Body of pancreas (tissue), 4 donors: Measurements from ENCODE around the gene S100Z. TPM values are rescaled to one million over a fixed set of nuclear protein-coding genes. Genes with fewer than 3 reads are reported as not detected.
"Not testable (repeated sequence)": the region's sequence is repeated elsewhere in the genome, so short reads cannot be mapped to it uniquely, and the experiment has no call there.

Experiments used
- ATAC-seq: fragments of 150-250 bp; one replicate; pipeline ENCODE4 v1.9.1; 2016
- DNase-seq, 4 donors: peaks; one replicate each; pipeline ENCODE4 v3.0.0-alpha.2; 2019
- H3K27ac ChIP-seq, 4 donors: fragments of 200-600 bp; sonication (generic); 1 replicate in 3 of 4; 2 replicates in 1 of 4; pipeline versions ENCODE4 v1.5.1 to v1.6.1; 2016 to 2019; ENCODE audit warnings: mild to moderate bottlenecking in 1 of 4, mixed read lengths in 1 of 4, moderate library complexity in 1 of 4
- H3K27me3 ChIP-seq, 2 donors: fragments of 200-600 bp; sonication (generic); one replicate each; pipeline ENCODE4 v1.6.0; 2016; ENCODE audit warnings: mild to moderate bottlenecking in 1 of 2
- H3K36me3 ChIP-seq, 2 donors: fragments of 200-600 bp; sonication (generic); replicated peaks in 1 of 2; 2 replicates each; pipeline ENCODE4 v1.5.1; 2016; ENCODE audit warnings: low read depth in 2 of 2; ENCODE audit not compliant: insufficient read depth in 1 of 2
- H3K4me1 ChIP-seq: fragments of 200-600 bp; sonication (generic); one replicate; pipeline ENCODE4 v1.6.0; 2016
- H3K4me3 ChIP-seq, 2 donors: fragments of 200-600 bp; sonication (generic); 1 replicate in 1 of 2; 2 replicates in 1 of 2; pipeline ENCODE4 v1.5.1; 2016 to 2019
- H3K9me3 ChIP-seq, 3 donors: fragments of 200-600 bp; sonication (generic); 1 replicate in 2 of 3; 2 replicates in 1 of 3; pipeline ENCODE4 v1.5.1; 2016
- POLR2A ChIP-seq, 3 donors: fragments of 450-650 bp; IDR thresholded peaks; one replicate each; pipeline ENCODE4 v1.6.1; 2016; ENCODE audit warnings: antibody characterized with exemption in 3 of 3, mild to moderate bottlenecking in 2 of 3
- WGBS, 2 donors: methylation state at CpG; one replicate each; pipeline ENCODE4 v1.1.5; 2017; 5-methylcytosine and 5-hydroxymethylcytosine counted together
- intact Hi-C: fragments of 100-400 bp; cut with DNase I; formaldehyde crosslinking; loops from one replicate; pipeline ENCODE4 v1.15.1; 2023
- total RNA-seq, 2 donors: library from RNA; depleted of rRNA; stranded (reverse); fragments of >200 nt; gene quantifications; one replicate each; pipeline ENCODE4 v1.1.0, GENCODE V29; 2016
- TF ChIP-seq, protein P1 (sequence below), 7 experiments: fragments of 450-650 bp in 4 of 7; fragments of 200-600 bp in 3 of 7; sonication (generic) in 3 of 7; IDR thresholded peaks; one replicate each; pipeline ENCODE4 v1.5.1; 2016 to 2019; ENCODE audit warnings: antibody characterized with exemption in 7 of 7

Gene S100Z
- total RNA-seq, 2 donors from 2014 or later: not detected

DNA sequence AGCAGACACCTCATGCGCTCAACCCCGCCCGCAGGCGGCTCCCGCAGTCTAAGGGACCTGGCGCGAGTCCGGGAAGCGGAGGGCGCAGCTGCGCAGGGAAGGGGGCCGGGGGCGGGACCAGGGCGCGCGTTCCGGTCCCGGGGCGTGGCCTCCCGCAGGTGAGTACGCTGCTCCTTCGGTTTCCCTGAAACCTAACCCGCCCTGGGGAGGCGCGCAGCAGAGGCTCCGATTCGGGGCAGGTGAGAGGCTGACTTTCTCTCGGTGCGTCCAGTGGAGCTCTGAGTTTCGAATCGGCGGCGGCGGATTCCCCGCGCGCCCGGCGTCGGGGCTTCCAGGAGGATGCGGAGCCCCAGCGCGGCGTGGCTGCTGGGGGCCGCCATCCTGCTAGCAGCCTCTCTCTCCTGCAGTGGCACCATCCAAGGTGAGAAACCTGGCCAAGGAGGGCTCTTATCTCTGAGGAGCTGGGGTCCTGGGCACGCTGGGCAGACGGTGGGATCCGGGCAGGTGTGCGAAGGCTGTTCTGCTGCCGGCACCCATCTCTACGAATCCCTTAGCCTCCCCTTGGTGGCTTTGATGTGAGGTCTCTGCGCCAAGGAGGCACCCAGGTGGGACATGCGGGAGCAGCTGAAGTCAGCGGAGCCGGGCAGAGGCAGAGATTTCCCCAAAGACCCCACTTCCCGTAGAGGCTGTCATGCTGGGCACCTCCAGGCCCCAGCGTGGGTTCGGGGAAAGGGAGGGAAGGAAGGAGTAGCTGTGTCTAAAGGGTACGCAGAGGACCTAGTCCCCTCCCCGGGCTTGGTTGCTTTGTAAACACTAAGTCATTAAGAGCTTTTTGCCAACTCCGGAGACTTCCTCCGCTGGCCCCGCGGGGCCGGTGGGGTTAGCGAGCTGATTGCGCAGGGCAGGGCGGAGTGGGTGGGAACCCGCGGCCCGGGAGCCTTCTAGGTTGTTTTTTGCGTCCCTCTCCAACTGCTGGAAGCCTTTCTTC, 30.7 kb upstream of the S100Z start, which contains the start of gene F2RL1:
TSS of gene F2RL1 (plus strand) at position 187 of the 988 bp plus-strand sequence. CDS start at position 340, 153 bp downstream.
- peak; percentile 94 for ATAC-seq
- DNase-seq: peak; percentile 92 to 97 (median 93)
- no peaks in the 10 kb centered on the region for H3K9me3 ChIP-seq
- 1 to 5% methylated on average over 15 to 64 of the region's 72 CpGs for WGBS, 2 donors
- H3K4me1 ChIP-seq: peaks cover 12% of the 10 kb centered on the region
- no peaks in the 10 kb centered on the region for H3K27me3 ChIP-seq
- H3K27ac ChIP-seq: peak within 1 kb of the TSS; percentile 89 to 94 (median 91)
- intact Hi-C loops: no loop called here
- no peaks in the 10 kb centered on the region for H3K36me3 ChIP-seq
- H3K4me3 ChIP-seq: peak within 1 kb of the TSS; percentile 60 to 88
- peak; percentile 95 to 98 (median 97) for TF ChIP-seq POLR2A (IDR thresholded peaks at IDR 0.05)
- TF ChIP-seq, protein P1, sequence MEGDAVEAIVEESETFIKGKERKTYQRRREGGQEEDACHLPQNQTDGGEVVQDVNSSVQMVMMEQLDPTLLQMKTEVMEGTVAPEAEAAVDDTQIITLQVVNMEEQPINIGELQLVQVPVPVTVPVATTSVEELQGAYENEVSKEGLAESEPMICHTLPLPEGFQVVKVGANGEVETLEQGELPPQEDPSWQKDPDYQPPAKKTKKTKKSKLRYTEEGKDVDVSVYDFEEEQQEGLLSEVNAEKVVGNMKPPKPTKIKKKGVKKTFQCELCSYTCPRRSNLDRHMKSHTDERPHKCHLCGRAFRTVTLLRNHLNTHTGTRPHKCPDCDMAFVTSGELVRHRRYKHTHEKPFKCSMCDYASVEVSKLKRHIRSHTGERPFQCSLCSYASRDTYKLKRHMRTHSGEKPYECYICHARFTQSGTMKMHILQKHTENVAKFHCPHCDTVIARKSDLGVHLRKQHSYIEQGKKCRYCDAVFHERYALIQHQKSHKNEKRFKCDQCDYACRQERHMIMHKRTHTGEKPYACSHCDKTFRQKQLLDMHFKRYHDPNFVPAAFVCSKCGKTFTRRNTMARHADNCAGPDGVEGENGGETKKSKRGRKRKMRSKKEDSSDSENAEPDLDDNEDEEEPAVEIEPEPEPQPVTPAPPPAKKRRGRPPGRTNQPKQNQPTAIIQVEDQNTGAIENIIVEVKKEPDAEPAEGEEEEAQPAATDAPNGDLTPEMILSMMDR (IDR thresholded peaks at IDR 0.05): peak in 1 of 7 experiments; percentile 26

DNA sequence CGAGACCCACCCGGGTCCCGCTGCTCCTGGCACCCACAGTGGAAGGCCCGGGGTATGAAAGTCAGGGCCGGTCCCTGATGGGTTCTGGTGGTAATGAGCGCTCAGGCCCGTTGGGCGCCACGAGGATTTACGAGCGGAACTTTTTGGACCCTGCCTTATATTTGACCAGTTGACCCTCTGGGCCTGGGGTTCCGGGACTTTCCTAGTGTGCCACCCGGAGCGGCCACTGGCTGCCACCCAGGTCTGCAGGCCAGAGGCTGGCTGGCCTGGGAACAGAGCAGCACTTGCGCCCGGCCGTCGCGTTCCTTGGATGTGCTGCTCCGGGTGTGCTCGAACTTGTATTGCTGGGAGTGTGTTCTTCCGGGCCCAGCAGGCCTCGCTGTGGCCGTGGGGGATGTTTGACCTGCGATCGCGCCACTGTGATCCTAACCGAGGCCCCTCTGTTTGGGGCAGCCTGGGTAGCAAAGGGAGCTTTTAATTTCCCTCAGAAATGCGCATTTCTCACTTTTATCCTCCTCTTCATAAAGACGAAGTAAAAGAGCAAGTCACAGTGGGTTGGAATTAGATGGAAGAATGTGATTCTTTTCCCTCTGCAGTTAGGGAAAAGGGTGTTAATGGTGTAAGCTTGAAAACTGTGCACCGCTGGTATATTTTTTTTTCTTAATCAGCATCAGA, 29.8 kb upstream of the S100Z start:
- intact Hi-C loops: no loop called here
- ATAC-seq (peak; percentile 25), DNase-seq (peak; percentile 43 to 58 (median 50))
- Histone ChIP-seq H3K36me3 (no peaks in the 10 kb centered on the region), H3K27ac (peak overlapping the region; percentile 89 to 94 (median 91)), H3K27me3 (no peaks in the 10 kb centered on the region), H3K4me1 (peaks cover 16% of the 10 kb centered on the region), H3K4me3 (peak overlapping the region; percentile 60 to 88), H3K9me3 (no peaks in the 10 kb centered on the region)
- TF ChIP-seq, protein P1 (IDR thresholded peaks at IDR 0.05): no peak
- TF ChIP-seq POLR2A (IDR thresholded peaks at IDR 0.05): peak in 2 of 3 donors; percentile 32 to 44
- 20 to 40% methylated on average over 17 to 31 of the region's 31 CpGs for WGBS, 2 donors

DNA sequence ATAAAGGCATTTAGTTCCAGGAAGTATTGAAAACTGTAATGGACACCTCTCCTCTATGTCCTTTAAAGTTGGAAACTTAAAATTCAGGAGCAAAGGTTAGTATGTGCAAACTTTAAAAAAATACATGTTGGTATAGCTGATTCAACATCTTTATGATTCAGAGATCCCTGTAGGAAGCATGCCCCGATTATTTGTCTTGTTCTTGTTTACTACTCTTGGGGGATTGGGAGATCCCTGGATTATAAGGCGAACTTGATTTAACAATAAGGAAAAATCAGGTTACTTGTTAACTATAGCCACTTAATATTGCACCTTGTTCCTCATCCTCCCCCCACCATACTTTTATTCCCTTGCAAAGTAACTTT, 29.3 kb upstream of the S100Z start:
- no peaks in the 10 kb centered on the region for H3K27me3 ChIP-seq
- TF ChIP-seq, protein P1 (IDR thresholded peaks at IDR 0.05): no peak
- no peak for TF ChIP-seq POLR2A (IDR thresholded peaks at IDR 0.05)
- H3K36me3 ChIP-seq: no peaks in the 10 kb centered on the region
- DNase-seq (no peak), ATAC-seq (no peak)
- no peak overlapping the region for H3K4me3 ChIP-seq
- 38 to 39% methylated on average over 2 of the region's 2 CpGs for WGBS, 2 donors
- H3K9me3 ChIP-seq: no peaks in the 10 kb centered on the region
- H3K27ac ChIP-seq: peak overlapping the region; percentile 89 to 94 (median 91)
- H3K4me1 ChIP-seq: peaks cover 16% of the 10 kb centered on the region
- intact Hi-C loops: no loop called here

DNA sequence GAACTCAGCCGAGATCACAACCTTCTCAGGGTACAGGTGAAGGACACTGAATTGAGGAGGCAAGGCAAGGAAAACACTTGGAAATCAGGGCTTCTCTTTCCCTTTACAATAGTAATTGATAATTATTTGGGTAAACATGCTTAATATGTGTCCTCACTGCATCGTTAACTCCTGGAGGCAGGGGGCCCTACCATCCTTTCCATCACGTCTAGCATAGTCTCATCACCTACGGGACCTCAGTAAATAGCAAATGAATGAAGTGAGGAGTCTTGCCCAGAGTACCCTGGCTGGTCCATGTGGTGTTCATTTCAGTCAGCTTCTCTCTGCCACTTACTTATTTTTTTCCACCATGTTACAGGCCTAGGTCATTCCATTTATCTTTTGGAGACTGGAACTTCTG, 28.7 kb upstream of the S100Z start:
- no peaks in the 10 kb centered on the region for H3K36me3 ChIP-seq
- intact Hi-C loops: no loop called here
- 70 to 79% methylated on average over 4 of the region's 4 CpGs for WGBS, 2 donors
- DNase-seq: no peak
- H3K9me3 ChIP-seq: no peaks in the 10 kb centered on the region
- H3K27me3 ChIP-seq: no peaks in the 10 kb centered on the region
- peak overlapping the region in 2 of 4 donors; percentile 37 to 91 for H3K27ac ChIP-seq
- H3K4me3 ChIP-seq: no peak overlapping the region
- no peak for ATAC-seq
- peaks cover 16% of the 10 kb centered on the region for H3K4me1 ChIP-seq
- no peak for TF ChIP-seq POLR2A (IDR thresholded peaks at IDR 0.05)
- TF ChIP-seq, protein P1 (IDR thresholded peaks at IDR 0.05): no peak

DNA sequence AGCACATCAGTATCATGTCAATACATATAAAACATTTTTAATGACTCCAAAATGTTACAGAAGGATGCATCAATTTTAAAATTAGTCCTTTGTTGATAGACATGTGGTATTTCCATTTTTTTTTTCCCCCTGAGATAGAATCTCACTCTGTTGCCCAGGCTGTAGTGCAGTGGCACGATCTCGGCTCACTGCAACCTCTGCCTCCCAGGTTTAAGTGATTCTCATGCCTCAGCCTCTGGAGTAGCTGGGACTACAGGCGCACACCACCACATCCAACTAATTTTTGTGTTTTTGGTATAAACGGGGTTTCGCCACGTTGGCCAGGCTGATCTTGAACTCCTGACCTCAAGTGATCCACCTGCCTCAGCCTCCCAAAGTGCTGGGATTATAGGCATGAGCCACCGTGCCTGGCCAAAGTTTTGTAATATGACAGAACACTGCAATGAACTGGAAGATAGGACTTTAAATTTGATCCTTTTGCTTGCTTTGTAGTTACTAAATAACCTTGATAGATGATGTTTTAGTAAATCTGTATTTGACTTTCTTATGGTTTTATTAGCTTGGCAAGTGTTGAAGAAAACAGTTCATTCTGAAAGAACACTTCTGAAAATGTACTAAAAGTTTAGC, 27.6 kb upstream of the S100Z start:
- H3K4me1 ChIP-seq: peaks cover 16% of the 10 kb centered on the region
- DNase-seq, ATAC-seq, H3K36me3 ChIP-seq, H3K27me3 ChIP-seq, H3K9me3 ChIP-seq, intact Hi-C loops, H3K4me3 ChIP-seq: not testable (repeated sequence)
- WGBS, 2 donors: 61 to 66% methylated on average over 7 of the region's 7 CpGs
- peak overlapping the region in 3 of 4 donors; percentile 1 to 54 (median 51) for H3K27ac ChIP-seq

DNA sequence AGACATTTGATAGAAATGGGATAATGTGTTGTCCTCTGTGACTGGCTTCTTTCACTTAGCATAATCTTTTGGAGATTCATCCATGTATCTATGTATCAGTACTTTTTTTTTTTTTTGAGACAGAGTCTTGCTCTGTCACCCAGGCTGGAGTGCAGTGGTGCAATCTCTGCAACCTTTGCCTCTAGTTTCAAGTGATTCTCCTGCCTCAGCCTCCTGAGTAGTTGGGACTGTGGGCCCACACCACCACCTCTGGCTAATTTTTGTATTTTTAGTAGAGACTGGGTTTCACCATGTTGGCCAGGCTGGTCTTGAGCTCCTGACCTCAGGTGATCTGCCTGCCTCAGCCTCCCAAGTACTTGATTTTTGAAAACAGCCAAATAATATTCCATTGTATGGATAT, 23.4 kb upstream of the S100Z start:
- DNase-seq, ATAC-seq, H3K4me1 ChIP-seq, H3K27ac ChIP-seq, H3K9me3 ChIP-seq, intact Hi-C loops, H3K36me3 ChIP-seq, H3K4me3 ChIP-seq, H3K27me3 ChIP-seq: not testable (repeated sequence)
